HG02642 (cell line): ENCODE measurements around the gene AP2A1.

ENCODE experiments used
- ATAC-seq: cut with Tn5 transposase; IDR thresholded peaks from one replicate; pipeline ENCODE4 v1.9.1; 2021; ENCODE audit warnings: mild to moderate bottlenecking; ENCODE audit not compliant: unreplicated experiment, poor library complexity

The AP2A1 gene

DNA sequence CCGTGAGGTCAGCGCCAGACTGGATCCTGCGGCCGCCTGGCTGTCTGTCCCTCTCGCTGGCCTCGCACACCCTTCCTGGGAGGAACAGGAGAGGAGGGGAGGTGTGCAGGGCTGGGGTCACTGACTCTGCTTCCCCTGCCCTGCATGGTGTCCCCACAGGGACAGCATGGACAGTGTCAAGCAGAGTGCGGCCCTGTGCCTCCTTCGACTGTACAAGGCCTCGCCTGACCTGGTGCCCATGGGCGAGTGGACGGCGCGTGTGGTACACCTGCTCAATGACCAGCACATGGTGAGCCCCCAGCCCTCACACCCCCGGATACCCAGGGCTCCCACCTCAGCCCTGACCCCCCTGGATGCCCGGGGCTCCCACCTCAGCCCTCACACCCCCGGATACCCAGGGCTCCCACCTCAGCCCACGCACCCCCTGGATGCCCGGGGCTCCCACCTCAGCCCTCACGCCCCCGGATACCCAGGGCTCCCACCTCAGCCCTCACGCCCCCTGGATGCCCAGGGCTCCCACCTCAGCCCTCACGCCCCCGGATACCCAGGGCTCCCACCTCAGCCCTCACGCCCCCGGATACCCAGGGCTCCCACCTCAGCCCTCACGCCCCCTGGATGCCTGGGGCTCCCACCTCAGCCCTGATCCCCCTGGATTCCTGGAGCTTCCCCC is 25.1 kb downstream of the AP2A1 start:
- no peak for ATAC-seq

DNA sequence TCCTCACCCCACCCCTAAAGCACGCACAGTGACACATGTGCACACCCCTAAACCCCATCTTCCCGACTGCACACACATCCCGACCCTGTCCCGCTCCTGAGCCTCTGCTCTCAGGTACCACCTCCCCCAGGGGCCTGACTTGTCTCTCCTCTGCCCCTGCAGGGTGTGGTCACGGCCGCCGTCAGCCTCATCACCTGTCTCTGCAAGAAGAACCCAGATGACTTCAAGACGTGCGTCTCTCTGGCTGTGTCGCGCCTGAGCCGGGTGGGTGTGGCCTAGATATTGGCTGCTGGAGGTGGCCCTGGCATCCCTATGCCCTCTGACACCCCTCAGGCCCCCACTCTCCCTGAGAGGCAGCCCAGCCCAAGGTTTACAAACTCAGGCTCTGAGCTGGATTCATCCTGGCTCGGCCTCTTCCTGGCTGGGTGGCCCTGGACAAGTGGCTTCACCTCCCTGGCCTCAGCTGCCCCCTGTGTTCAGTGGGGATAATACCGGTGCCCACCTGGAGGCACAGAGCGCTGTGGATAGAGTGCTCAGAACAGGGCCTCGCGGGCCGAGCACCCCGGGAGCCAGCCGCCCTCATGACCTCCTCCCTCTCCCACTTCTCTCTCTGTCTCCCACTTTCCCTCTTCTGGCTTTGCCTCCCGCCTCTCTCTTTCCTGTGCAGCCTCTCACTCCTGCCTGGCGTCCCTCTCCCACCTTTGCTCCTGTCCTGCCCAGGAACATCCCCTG is 26.2 kb downstream of the AP2A1 start:
- no peak for ATAC-seq

DNA sequence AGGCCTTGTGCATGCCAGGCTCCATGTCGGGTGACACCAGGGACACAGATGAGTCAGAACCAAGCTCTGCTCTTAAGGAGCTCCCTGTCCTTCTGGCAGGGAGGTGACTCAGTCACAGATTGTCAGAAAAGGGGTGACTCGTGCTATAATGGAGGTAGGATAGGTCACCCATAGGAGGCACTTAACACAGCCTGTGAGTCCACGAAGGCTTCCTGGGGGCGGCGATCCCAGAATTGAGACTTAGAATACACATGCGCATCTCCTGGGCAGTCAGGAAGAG is 26.7 kb downstream of the AP2A1 start:
- no peak for ATAC-seq

DNA sequence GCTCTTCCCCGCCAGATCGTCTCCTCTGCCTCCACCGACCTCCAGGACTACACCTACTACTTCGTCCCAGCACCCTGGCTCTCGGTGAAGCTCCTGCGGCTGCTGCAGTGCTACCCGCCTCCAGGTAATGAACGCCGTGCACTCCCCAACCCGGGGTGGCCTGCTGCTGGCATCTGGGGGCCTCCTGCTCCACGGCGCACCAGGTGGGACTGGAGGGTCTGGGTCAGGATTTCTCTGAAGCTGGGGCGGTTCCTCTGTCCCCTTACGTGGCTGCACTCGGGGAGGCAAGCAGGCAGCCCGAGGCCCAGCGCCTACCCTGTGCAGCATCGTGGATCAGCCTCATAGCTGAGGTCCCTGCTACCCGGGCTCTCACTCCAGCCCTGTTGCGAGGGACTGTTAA is 28.8 kb downstream of the AP2A1 start:
- ATAC-seq, result no peak

DNA sequence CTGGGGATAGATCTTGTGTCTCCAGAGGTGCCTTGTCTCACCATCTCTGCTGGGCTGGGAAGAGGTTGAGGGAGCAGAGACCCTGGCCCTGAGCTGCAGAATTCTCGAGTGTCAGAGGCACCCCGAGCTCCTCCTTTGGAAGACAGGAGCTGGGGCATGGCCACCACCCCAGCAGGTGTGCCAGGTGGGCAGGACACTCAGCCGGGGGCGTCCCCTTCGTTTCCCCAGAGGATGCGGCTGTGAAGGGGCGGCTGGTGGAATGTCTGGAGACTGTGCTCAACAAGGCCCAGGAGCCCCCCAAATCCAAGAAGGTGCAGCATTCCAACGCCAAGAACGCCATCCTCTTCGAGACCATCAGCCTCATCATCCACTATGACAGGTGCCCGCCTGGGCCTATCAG is 31.8 kb downstream of the AP2A1 start:
- no peak for ATAC-seq

DNA sequence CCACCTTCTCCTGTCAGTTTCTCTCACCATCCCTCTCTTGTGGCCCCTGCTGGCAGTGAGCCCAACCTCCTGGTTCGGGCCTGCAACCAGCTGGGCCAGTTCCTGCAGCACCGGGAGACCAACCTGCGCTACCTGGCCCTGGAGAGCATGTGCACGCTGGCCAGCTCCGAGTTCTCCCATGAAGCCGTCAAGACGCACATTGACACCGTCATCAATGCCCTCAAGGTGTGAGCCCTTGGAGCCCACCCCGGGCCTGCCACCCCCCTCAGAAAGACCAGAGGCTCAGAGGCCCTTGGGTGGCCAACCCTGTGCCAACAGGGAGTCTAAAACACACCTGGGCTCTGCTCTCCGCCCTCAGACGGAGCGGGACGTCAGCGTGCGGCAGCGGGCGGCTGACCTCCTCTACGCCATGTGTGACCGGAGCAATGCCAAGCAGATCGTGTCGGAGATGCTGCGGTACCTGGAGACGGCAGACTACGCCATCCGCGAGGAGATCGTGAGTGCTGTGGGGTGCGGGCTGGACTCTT is 32.5 kb downstream of the AP2A1 start:
- no peak for ATAC-seq

DNA sequence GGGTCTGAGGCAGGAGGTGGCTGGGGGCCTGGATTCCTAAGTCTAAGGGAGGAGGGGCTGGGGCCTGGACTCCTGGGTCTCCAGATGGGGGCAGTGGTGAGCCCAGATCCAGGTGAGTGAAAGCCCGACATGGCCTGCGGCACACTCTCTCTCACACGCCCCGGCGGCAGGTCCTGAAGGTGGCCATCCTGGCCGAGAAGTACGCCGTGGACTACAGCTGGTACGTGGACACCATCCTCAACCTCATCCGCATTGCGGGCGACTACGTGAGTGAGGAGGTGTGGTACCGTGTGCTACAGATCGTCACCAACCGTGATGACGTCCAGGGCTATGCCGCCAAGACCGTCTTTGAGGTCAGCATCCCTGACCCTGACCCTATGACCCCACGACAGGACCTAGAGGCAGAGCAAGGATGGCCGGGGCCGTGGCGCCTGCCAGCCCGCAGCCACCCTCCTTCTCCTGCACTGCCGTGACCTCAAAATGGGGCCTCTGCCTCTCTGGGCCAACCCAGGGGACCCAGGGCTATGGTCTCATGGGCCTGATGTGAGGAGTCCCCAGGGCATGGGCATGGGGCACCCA is 33.1 kb downstream of the AP2A1 start:
- no peak for ATAC-seq

DNA sequence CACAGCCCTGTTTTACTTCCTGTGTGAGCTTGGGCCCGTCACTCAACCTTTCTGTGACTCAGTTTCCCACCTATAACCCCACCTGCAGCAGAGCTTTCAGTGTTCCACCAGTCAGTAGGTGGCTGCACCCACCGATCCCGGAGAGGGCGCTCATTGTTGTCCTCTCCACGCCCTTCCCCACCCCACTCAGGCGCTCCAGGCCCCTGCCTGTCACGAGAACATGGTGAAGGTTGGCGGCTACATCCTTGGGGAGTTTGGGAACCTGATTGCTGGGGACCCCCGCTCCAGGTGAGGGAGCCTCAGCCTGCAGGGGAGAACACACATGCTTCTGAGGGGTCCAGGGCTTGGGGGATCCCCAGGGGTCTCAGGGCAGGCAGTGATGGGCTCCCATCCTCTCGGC is 34.0 kb downstream of the AP2A1 start:
- no peak for ATAC-seq

DNA sequence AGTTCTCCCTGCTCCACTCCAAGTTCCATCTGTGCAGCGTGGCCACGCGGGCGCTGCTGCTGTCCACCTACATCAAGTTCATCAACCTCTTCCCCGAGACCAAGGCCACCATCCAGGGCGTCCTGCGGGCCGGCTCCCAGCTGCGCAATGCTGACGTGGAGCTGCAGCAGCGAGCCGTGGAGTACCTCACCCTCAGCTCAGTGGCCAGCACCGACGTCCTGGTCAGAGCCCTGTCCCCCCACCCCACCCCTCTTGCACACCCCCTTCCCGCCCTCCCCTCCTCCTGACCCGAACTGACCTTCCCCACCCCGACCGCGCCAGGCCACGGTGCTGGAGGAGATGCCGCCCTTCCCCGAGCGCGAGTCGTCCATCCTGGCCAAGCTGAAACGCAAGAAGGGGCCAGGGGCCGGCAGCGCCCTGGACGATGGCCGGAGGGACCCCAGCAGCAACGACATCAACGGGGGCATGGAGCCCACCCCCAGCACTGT is 34.6 kb downstream of the AP2A1 start:
- ATAC-seq, result no peak

DNA sequence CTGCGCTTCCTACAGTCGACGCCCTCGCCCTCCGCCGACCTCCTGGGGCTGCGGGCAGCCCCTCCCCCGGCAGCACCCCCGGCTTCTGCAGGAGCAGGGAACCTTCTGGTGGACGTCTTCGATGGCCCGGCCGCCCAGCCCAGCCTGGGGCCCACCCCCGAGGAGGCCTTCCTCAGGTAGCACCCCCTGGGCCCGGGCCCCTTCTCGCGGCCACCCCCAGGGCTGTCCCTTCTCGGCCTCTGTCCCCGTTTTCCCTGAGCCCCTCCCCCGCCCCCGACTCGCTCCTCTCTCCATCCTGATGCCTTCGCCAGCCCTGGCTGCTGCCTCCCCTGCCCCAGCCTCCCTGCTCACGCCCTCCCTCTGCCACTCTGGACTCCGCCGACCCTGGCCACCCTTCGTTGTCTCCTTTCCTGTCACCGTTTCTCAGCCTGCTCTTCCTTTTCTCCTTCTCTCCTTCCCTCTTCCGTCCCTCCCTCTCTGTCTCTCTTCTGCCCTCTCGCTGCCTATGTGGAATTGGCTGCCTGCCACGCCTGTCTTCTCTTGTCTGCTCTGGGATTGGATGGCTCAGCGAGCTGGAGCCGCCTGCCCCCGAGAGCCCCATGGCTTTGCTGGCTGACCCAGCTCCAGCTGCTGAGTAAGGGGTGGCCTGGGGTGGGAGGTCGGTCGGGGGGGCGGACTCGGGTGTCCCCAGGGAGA is 35.3 kb downstream of the AP2A1 start:
- no peak for ATAC-seq

DNA sequence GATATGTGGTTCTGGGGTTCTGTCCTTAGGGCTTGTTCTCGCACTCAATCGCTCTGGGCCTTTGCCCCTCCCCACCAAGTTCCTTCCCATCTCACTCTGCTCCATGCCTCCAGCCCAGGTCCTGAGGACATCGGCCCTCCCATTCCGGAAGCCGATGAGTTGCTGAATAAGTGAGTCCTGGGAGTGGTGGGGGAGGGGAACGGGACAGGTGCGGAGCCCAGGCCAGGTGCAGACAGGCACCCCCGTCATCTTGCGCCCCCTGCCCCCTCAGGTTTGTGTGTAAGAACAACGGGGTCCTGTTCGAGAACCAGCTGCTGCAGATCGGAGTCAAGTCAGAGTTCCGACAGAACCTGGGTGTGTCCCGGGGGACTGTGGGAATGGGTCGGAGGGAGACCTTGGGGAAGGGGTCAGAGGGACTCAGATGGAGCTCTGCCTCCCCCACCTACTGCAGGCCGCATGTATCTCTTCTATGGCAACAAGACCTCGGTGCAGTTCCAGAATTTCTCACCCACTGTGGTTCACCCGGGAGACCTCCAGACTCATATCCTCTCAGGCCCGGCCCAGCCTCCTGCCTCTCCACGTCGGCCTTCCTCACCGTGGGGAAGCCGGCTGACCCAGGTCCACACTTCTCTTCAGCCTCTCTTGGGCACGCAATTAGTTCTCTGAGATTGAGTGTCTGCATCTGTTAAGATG is 36.2 kb downstream of the AP2A1 start:
- ATAC-seq, result no peak

DNA sequence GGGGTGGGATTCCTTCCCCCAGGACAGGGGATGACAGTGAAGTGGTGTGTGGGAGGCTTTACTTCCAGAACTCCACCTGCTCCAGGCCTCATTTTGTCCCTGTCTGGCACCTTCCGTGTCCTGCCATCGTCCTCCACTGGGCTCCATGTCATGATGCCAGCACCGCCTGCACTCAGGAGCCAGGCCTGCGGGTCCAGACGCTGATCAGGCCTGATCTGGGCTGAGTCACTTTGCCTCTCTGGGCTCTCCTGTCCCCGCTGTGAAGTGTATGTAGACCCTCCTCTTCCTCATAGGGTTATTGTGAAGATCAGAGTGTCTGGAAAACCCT is 36.7 kb downstream of the AP2A1 start:
- ATAC-seq, result no peak

DNA sequence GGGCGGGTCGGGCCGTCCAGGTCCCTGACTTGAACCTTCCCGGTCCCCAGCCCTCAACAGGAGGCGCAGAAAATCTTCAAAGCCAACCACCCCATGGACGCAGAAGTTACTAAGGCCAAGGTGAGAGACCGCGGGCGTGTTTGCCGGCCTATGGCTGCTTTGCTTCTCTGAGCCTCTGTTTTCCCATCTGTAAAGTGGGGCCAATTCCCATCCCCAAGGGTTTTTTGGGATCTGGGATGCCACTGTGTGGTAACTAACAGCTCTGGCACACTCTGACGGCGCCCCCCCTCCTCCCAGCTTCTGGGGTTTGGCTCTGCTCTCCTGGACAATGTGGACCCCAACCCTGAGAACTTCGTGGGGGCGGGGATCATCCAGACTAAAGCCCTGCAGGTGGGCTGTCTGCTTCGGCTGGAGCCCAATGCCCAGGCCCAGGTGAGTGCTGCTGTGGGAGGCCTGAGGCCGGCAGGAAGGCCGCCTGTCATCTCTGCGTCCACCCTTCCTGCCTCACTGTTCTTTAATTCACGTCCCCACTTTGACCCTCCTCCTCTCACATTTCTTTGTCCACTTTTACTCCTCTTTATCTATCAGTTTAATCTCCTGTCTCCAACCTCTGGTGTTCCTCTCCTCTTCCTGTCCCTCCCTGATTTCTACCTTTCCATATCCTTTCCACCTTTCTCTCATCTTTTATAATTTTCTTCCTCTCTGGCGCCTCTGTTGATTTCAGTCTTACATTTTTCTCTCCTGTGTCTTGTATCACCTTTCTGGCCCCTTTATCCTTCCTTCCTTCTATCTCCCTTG is 39.2 kb downstream of the AP2A1 start:
- no peak for ATAC-seq

DNA sequence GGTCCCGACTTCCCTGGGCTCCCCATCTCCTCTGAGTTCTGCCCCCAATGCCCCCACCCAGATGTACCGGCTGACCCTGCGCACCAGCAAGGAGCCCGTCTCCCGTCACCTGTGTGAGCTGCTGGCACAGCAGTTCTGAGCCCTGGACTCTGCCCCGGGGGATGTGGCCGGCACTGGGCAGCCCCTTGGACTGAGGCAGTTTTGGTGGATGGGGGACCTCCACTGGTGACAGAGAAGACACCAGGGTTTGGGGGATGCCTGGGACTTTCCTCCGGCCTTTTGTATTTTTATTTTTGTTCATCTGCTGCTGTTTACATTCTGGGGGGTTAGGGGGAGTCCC is 39.8 kb downstream of the AP2A1 start:
- no peak for ATAC-seq

DNA sequence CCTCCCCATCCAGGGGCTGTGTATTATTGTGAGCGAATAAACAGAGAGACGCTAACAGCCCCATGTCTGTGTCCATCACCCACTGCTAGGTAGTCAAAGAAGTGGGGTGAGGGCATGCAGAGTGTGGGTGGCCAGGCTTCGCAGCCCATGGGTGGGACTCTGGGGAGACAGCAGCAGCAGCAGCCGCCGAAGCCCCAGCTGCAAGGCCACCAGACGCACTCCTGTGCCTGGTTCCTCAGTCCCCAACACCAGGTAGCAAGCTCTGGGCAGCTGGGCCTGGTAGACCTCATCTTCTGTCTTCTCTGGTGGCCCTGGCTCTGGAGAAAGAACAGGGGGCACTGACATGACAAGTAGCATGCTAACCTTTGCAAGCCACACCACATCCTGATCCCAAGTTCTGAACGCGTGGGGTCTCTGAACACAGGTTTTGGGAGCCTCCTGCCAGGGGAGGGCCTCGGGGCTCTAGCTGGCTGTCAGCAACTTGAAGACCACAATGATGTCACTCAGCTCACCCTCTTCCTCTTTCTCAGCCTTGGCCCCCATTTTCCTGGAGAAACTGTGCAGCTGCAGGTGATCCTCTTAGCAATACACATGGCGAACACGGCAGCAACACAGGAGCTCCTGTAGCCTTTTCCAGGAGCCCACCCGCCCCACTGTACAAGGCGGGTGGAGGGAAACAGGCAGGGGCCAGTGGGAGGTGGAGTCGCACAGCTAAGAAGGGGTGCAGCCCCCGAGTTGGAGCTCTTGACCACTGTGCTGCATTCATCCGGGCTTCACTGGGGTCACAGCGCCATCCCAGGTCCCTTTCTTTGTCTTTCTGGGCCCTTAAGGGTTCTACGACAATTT is 40.5 kb downstream of the AP2A1 start:
- ATAC-seq, result no peak

DNA sequence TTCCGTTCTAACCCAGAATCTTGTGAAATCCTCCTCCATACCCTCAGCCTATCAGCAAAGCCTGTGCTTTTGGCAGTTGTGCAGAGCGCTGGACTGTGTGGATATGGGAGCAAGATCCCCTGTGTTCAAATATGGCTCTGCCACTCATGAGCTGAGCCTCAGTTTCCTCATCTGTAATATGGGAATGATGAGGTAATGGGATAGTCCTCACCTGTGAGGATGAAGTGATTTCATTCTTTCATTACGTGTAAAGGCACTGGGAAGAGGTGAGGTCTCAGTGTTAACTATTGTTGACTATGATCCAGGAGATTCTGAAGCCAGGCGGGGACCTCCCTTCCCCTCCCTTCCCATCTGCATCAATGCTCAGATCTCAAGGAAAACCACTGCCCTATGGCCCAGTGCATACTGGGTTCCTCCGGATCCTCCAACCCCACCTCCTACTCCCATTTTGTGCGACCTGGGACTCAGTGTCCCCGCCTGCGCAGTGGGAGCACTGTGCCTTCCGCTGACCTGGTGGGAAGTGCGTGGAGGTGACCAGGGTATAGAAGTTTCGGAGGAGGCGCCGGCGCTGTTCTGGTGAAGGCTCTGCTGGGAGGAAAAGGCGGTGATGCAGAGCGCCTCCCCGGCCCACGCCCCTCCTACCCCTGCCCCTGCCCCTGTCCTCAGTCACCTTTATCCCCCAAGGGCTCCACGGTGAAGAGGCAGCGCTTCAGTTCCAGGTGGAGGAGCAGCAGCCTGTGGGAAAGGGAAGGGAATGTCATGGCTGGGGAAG is 41.3 kb downstream of the AP2A1 start:
- no peak for ATAC-seq

DNA sequence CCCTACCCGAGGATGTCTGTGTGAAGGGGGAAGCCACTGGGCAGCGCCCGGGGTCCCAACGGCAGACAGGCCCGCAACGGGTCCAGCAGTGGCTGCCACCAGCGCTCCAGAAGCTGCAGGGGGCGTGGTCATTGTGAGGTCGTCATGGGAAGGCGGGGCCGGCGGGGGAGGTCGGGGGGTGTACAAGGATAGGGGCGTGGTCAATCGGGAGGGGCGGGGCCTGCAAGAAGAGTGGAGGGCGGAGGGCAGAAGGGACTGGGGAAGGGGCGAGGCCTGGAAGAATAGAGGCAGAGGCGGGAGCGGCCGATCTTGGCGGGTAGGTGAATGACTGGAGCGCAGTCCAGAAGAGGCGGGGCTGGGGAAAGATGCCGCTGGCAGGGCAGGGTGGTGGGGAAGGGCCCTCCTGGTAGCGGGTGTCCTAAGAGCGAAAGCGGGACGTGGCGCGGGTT is 41.9 kb downstream of the AP2A1 start:
- ATAC-seq, result no peak
